ENCODE results near the gene ACOX3.

ACOX3 gene

GRCh38 chr4:8318509-8318908 lies 122.0 kb downstream of the ACOX3 start:
- Histone ChIP-seq H3K27me3 (ENCODE audit: insufficient read depth, low read length) (no peaks in the 10 kb centered on the region), H2AFZ (ENCODE audit: low read depth, low read length) (no peak overlapping the region), H3K4me1 (ENCODE audit: insufficient read depth, low read length) (peaks cover 22% of the 10 kb centered on the region), H3K9me3 (ENCODE audit: low read length) (no peaks in the 10 kb centered on the region), H3K36me3 (ENCODE audit: insufficient read depth, low read length) (no peaks in the 10 kb centered on the region), H3K4me3 (ENCODE audit: low read length) (no peak overlapping the region)

DNA sequence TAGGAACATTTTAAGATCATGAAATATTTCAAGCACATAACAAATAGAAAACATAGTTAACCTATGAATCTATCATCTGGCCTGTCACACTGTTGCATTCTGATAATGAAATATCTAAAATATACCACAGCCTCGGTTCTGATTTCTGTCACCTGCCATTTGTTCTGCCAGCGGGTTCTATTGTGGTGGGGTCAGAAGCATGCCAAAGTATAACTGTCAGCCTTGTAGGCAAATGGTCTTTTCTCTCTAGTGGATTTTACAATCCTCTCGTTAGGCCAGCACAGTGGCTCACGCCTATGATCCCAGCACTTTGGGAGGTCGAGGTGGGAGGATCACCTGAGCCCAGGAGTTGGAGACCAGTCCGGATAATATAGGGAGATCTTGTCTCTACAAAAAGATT lies 123.0 kb downstream of the ACOX3 start:
- no peak overlapping the region for H3K4me3 ChIP-seq (ENCODE audit: low read length)
- H3K36me3 ChIP-seq (ENCODE audit: insufficient read depth, low read length), result no peaks in the 10 kb centered on the region
- peaks cover under 1% of the 10 kb centered on the region for H3K9me3 ChIP-seq (ENCODE audit: low read length)

GRCh38 chr4:8316911-8317351 lies 123.6 kb downstream of the ACOX3 start:
- no peaks in the 10 kb centered on the region for H3K36me3 ChIP-seq (ENCODE audit: insufficient read depth, low read length)
- H3K27me3 ChIP-seq (ENCODE audit: insufficient read depth, low read length), result no peaks in the 10 kb centered on the region
- peaks cover 6% of the 10 kb centered on the region for H3K9me3 ChIP-seq (ENCODE audit: low read length)
- H3K4me3 ChIP-seq (ENCODE audit: low read length), result no peak overlapping the region
- H2AFZ ChIP-seq (ENCODE audit: low read depth, low read length), result no peak overlapping the region
- H3K4me1 ChIP-seq (ENCODE audit: insufficient read depth, low read length), result peaks cover 22% of the 10 kb centered on the region

More for the DNA sequence above, 123.0 kb downstream of the ACOX3 start:
- peaks cover 22% of the 10 kb centered on the region for H3K4me1 ChIP-seq (ENCODE audit: insufficient read depth, low read length)
- H3K27me3 ChIP-seq (ENCODE audit: insufficient read depth, low read length), result no peaks in the 10 kb centered on the region
- H2AFZ ChIP-seq (ENCODE audit: low read depth, low read length), result no peak overlapping the region
